PC-3 (cell line): ENCODE data around the gene ACP7. TPM values are rescaled to one million over a fixed set of nuclear protein-coding genes. Genes with fewer than 3 reads are reported as not detected.

Experiments
- ATAC-seq: fragments of 200-7000 bp; cut with Tn5 transposase; 2 replicates; pipeline ENCODE4 v1.9.1; 2020; ENCODE audit warnings: mild to moderate bottlenecking, moderate library complexity
- BruUV-seq: library from RNA; stranded (reverse); fragments of 400-500 nt; replicated peaks from 2 replicates; lab custom pipeline; 2021; lab: Mats Ljungman, UMichigan
- CTCF ChIA-PET: fragments of 300-600 bp; sonication (Branson Sonifier 250); formaldehyde crosslinking; loops from one replicate; lab custom pipeline; 2022; ENCODE audit warnings: antibody characterized with exemption; lab: Charles Lee
- POLR2A ChIA-PET: fragments of 300-600 bp; sonication (Branson Sonifier 250); formaldehyde crosslinking; loops from one replicate; lab custom pipeline; 2022; ENCODE audit warnings: antibody characterized with exemption; ENCODE audit not compliant: unreplicated experiment; lab: Charles Lee
- DNase-seq: peaks from one replicate; pipeline ENCODE4 v3.0.0-alpha.2; 2015
- H2AFZ ChIP-seq: fragments of 300-600 bp; sonication (generic); 2 replicates; pipeline ENCODE4 v1.6.0; 2016; ENCODE audit warnings: antibody characterized with exemption, low read length
- H3F3A ChIP-seq: fragments of 300-600 bp; sonication (generic); one replicate; pipeline ENCODE4 v1.6.0; 2017; ENCODE audit warnings: antibody characterized with exemption, low read length, control low read depth, mild to moderate bottlenecking; ENCODE audit not compliant: unreplicated experiment
- H3K27ac ChIP-seq: fragments of 300-600 bp; sonication (generic); 2 replicates; pipeline ENCODE4 v1.5.1; 2016; ENCODE audit warnings: mild to moderate bottlenecking, low read length
- H3K27me3 ChIP-seq: fragments of 300-600 bp; sonication (generic); 2 replicates; pipeline ENCODE4 v1.6.1; 2016; ENCODE audit warnings: low read length, mixed read lengths
- H3K36me3 ChIP-seq: fragments of 300-600 bp; sonication (generic); 2 replicates; pipeline ENCODE4 v1.6.1; 2016; ENCODE audit warnings: low read depth, mixed run types, low read length, mixed read lengths
- H3K4me1 ChIP-seq: fragments of 300-600 bp; sonication (generic); 2 replicates; pipeline ENCODE4 v1.5.1; 2016; ENCODE audit warnings: low read length; ENCODE audit not compliant: insufficient read depth
- H3K4me2 ChIP-seq: fragments of 300-600 bp; sonication (generic); 2 replicates; pipeline ENCODE4 v1.6.0; 2016; ENCODE audit warnings: low read length
- H3K4me3 ChIP-seq: fragments of 300-600 bp; sonication (generic); 2 replicates; pipeline ENCODE4 v1.5.1; 2016; ENCODE audit warnings: mild to moderate bottlenecking, low read length, mixed read lengths
- H3K79me2 ChIP-seq: fragments of 300-600 bp; sonication (generic); 2 replicates; pipeline ENCODE4 v1.6.1; 2017; ENCODE audit warnings: low read length, mixed read lengths
- H3K9ac ChIP-seq: fragments of 300-600 bp; sonication (generic); 2 replicates; pipeline ENCODE4 v1.6.0; 2016; ENCODE audit warnings: mild to moderate bottlenecking, low read length
- H3K9me2 ChIP-seq: fragments of 300-600 bp; sonication (generic); replicated peaks from 2 replicates; pipeline ENCODE4 v1.6.1; 2016; ENCODE audit warnings: mixed run types, low read length, mixed read lengths
- H3K9me3 ChIP-seq: fragments of 300-600 bp; sonication (generic); 2 replicates; pipeline ENCODE4 v1.6.1; 2016; ENCODE audit warnings: low read length, mixed read lengths
- H4K20me1 ChIP-seq: fragments of 300-600 bp; sonication (generic); 2 replicates; pipeline ENCODE4 v1.6.1; 2016; ENCODE audit warnings: low read length, mixed read lengths
- CTCF ChIP-seq: fragments of 300-600 bp; sonication (generic); conservative IDR thresholded peaks from 2 replicates; pipeline ENCODE4 v1.5.1; 2017; ENCODE audit warnings: antibody characterized with exemption, low read depth, mild to moderate bottlenecking, low read length
- EZH2 ChIP-seq: fragments of 300-600 bp; sonication (generic); IDR thresholded peaks from one replicate; pipeline ENCODE4 v1.6.1; 2017; ENCODE audit warnings: antibody characterized with exemption, mild to moderate bottlenecking, low read length; ENCODE audit not compliant: unreplicated experiment
- EZH2phosphoT487 ChIP-seq: fragments of 300-600 bp; sonication (generic); IDR thresholded peaks from 2 replicates; pipeline ENCODE4 v1.6.1; 2018; ENCODE audit warnings: mild to moderate bottlenecking, antibody characterized with exemption, low read length, borderline replicate concordance
- intact Hi-C: fragments of 100-400 bp; cut with micrococcal nuclease; formaldehyde crosslinking; loops from 2 replicates; pipeline ENCODE4 v1.9.0; 2023
- total RNA-seq: library from RNA; depleted of rRNA; stranded (reverse); fragments of >200 nt; gene quantifications from 2 replicates; pipeline ENCODE4 v1.2.3, GENCODE V29; 2014

ACP7 gene
- total RNA-seq, 1 experiment from 2014 or later = 5.0 TPM

- intact Hi-C loops = no loop called here
Measured at GRCh38 chr19:39131255-39131755, 47.1 kb downstream of the ACP7 start.

GRCh38 chr19:39132344-39132969, 48.3 kb downstream of the ACP7 start:
- peaks cover 4% of the 10 kb centered on the region; the same call in 1 of the 2 replicates for H3K4me1 ChIP-seq
- intact Hi-C loops = no loop called here
- BruUV-seq = no TSS peak
- H4K20me1 ChIP-seq = peaks cover 28% of the 10 kb centered on the region
- H3K36me3 ChIP-seq = no peaks in the 10 kb centered on the region
- no peaks in the 10 kb centered on the region for H3K9me2 ChIP-seq
- no peak overlapping the region for H3K4me3 ChIP-seq
- no peak overlapping the region for H3K27ac ChIP-seq
- H3K27me3 ChIP-seq = no peaks in the 10 kb centered on the region
- ChIA-PET POLR2A (no interaction called here), CTCF (no interaction called here)
- H3K79me2 ChIP-seq = peaks cover 97% of the 10 kb centered on the region
- no peak overlapping the region for H2AFZ ChIP-seq
- no peaks in the 10 kb centered on the region for H3K9me3 ChIP-seq
- no peak for ATAC-seq
- DNase-seq = no peak
- TF ChIP-seq EZH2phosphoT487 = no peak
- no peak for TF ChIP-seq EZH2
- no peak for TF ChIP-seq CTCF
- no peak overlapping the region for H3K9ac ChIP-seq
- H3F3A ChIP-seq = no peaks in the 10 kb centered on the region
- no peak overlapping the region for H3K4me2 ChIP-seq

More at GRCh38 chr19:39131255-39131755, 47.1 kb downstream of the ACP7 start:
- Histone ChIP-seq H3K4me1 (peaks cover 7% of the 10 kb centered on the region; the same call in 1 of the 2 replicates), H3K27me3 (no peaks in the 10 kb centered on the region), H3K79me2 (peaks cover 97% of the 10 kb centered on the region), H3K9me3 (no peaks in the 10 kb centered on the region), H3K4me2 (no peak overlapping the region), H4K20me1 (peaks cover 32% of the 10 kb centered on the region), H3K4me3 (no peak overlapping the region), H2AFZ (no peak overlapping the region), H3K9me2 (no peaks in the 10 kb centered on the region), H3K27ac (no peak overlapping the region), H3K36me3 (no peaks in the 10 kb centered on the region), H3K9ac (no peak overlapping the region), H3F3A (no peaks in the 10 kb centered on the region)
- no peak for ATAC-seq
- no peak for DNase-seq
- ChIA-PET POLR2A (no interaction called here), CTCF (no interaction called here)
- TF ChIP-seq EZH2phosphoT487 = no peak
- BruUV-seq = no TSS peak

GRCh38 chr19:39133431-39134270, 49.5 kb downstream of the ACP7 start:
- H3K9me2 ChIP-seq = no peaks in the 10 kb centered on the region
- BruUV-seq = no TSS peak
- no peaks in the 10 kb centered on the region for H3F3A ChIP-seq
- H3K4me1 ChIP-seq = no peaks in the 10 kb centered on the region
- no peak overlapping the region for H3K27ac ChIP-seq
- no peak overlapping the region for H3K9ac ChIP-seq
- H3K27me3 ChIP-seq = no peaks in the 10 kb centered on the region
- ChIA-PET CTCF (no interaction called here), POLR2A (no interaction called here)
- no peak overlapping the region for H3K4me3 ChIP-seq
- no peak for TF ChIP-seq EZH2
- intact Hi-C loops = no loop called here
- H4K20me1 ChIP-seq = peaks cover 18% of the 10 kb centered on the region
- peaks cover 96% of the 10 kb centered on the region for H3K79me2 ChIP-seq
- ATAC-seq = no peak
- H3K4me2 ChIP-seq = no peak overlapping the region
- H3K9me3 ChIP-seq = no peaks in the 10 kb centered on the region
- no peak for DNase-seq
- no peak overlapping the region for H2AFZ ChIP-seq
- H3K36me3 ChIP-seq = no peaks in the 10 kb centered on the region
